DMS153 treated with DMSO at 0.1 percent for 48 hours (cell line): ENCODE measurements around the gene CLCN4.

Source experiments
- DNase-seq: peaks from one replicate; lab custom pipeline; 2025; ENCODE audit not compliant: unreplicated experiment; lab: John Stamatoyannopoulos, UW

The CLCN4 gene

GRCh38 chrX:10156199-10157031 is at the start of gene CLCN4:
Gene CLCN4 (plus strand): TSS chrX:10156975. CDS start chrX:10185033, 28,058 bp downstream.
- peak; percentile 6 for DNase-seq

DNA sequence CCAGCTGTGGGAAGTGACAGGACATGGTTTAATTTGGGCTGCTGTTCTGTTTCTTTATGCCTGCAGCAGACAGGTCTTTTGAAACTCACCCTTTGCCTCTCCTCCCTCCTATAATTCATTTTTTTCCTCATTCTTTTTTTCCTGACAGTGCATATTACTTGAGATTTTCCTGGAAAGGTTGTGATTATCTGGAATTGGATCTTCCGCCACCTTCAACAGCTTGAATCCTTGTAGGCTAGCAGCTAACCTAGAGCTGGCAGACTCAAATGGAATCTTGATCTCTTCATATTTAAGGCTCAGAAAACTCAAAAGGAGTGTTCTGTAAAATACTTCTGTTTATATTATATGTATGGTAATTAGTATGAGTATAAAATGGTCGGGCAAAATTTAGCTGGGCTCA is 49.3 kb upstream of the CLCN4 start:
- DNase-seq, result no peak

DNA sequence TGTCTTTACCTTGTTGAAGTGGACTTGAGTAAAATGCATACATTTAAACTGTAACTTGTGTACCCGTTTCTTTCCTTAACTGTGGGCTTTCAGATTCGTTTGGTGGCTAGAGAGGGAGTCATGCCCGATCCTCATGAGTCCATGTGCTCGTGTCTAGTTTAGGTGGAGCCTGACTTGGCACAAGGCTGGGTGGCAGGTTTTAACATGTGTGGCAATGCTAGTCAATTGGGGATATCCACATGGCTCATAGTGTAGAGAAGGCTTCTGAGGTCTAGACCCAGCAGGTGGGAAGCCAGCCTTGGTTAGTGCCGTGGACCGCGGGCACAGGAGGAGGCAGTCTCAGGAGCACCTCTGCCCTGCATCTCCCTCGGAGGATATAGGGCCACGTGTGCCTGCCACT is 48.5 kb upstream of the CLCN4 start:
- no peak for DNase-seq

DNA sequence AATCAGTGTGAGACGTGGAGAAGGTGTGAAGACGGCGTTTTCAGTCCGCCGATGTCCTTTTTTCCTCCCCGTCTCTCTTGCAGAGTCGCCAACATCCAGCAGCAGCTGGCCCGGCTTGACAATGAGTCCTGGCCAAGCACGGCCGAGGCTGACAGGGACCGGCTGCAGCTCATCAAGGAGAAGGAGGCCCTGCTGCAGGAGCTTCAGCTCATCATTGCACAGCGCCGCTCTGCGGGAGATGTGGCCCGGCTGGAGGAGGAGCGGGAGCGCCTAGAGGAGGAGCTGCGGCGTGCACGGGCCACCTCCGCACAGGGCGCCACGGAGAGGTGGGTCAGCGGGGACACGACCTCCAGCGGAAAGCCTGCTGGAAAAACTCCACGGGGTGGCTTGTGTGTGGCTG is 47.1 kb upstream of the CLCN4 start:
- DNase-seq, result no peak

- DNase-seq, result no peak
These were observed 46.3 kb upstream of the CLCN4 start for GRCh38 chrX:10110316-10110935.

- no peak for DNase-seq
These were observed 45.8 kb upstream of the CLCN4 start for GRCh38 chrX:10110984-10111363.

DNA sequence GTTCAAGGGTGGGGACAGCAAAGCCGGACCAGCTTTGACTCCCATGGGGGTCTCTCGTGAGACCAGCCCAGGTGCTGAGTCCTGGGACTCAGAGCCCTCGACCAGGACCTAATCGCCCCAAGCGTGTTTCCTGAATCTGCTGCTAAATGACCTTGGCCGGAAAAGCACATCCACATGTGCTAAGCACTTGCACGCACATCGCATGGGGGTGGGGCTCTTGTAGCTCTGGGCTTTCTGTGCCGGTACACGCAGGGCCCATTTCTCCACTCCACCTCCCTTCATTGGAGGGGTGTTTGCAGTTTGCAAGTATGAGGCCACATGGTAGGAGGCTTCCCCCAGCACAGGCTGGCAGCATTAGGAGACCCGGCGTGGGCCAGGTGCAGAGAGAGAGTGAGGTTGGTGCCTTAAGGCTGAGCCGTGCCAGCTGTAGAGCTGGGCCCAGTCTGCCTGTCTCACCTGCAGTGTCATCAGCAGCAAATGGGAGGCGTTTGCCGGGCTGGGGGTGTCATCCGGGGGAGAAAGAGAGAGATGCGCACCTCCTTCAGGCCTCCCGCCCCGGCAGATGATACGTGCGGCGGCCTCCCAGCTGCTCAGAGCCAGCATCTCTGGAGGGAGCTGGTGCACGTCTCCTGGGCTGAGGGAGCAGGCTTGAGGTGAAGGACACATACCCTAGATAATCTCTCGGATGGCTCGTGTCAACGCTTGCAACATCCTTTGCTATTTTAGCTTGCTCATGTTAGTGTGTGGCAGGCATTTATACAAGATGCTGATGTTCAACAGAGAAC is 45.2 kb upstream of the CLCN4 start:
- no peak for DNase-seq

GRCh38 chrX:10112510-10112909 is 44.3 kb upstream of the CLCN4 start:
- DNase-seq, result no peak

- no peak for DNase-seq
These were observed 41.7 kb upstream of the CLCN4 start for GRCh38 chrX:10115082-10115481.

DNA sequence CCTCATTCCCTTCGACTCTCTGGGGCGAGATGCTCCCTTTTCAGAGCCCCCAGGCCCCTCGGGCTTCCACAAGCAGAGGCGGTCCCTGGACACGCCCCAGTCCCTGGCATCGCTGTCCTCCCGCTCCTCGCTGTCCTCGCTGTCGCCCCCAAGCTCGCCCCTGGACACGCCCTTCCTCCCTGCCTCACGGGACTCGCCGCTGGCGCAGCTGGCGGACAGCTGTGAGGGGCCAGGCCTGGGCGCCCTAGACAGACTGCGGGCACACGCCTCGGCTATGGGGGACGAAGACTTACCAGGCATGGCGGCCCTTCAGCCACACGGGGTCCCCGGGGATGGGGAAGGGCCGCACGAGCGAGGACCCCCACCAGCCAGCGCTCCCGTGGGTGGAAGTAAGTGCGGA is 39.5 kb upstream of the CLCN4 start:
- no peak for DNase-seq

- DNase-seq, result no peak
These were observed 38.9 kb upstream of the CLCN4 start for GRCh38 chrX:10117864-10118377.

GRCh38 chrX:10118530-10118929 is 38.2 kb upstream of the CLCN4 start:
- DNase-seq, result no peak

DNA sequence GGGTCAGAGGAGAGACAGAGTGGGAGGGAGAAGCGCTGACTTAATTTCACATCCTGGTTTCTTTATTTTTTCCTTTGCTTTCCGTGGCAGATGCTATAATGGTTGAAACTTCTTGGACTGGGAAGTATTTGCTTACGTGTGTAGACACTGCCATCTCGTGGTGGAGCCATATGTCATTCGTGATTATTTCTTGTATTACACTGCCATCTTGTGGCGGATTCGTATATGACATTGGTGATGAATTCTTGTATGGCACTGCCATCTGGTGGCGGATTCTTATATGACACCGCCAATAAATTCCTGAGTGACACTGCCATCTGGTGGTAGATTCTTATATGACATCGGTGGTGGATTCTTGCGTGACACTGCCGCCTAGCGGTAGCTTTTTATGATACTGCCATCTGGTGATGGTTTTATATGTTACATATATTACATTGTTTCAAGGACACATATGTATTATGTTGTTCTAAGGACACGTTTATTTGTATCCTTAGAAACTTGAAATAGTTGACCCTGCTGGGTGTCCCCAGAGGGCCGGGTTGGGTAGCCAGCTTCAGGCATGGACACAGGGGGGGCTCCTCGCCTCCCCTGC is 37.3 kb upstream of the CLCN4 start:
- peak; percentile 24 for DNase-seq

- no peak for DNase-seq
These were observed 36.4 kb upstream of the CLCN4 start for GRCh38 chrX:10120331-10120730.

DNA sequence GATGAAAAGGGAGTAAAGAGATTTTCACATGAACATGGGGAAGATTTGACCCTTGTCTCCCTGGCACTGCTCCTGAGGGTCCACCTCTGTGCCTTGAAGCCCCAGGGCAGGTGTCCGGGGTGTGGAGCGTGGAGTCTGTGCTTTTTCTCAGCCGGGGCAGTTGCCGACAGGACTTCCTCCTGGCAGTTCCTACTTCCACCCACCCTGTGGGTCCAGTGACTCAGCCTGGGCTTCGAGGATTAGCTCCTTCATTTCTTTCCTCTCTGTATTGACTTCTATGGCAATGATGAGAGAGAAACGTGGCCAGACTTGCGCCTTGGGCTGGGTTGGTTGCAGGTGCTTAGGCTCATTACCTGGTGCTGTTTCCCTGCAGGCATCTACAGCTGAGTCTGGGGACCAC is 35.9 kb upstream of the CLCN4 start:
- DNase-seq, result no peak

DNA sequence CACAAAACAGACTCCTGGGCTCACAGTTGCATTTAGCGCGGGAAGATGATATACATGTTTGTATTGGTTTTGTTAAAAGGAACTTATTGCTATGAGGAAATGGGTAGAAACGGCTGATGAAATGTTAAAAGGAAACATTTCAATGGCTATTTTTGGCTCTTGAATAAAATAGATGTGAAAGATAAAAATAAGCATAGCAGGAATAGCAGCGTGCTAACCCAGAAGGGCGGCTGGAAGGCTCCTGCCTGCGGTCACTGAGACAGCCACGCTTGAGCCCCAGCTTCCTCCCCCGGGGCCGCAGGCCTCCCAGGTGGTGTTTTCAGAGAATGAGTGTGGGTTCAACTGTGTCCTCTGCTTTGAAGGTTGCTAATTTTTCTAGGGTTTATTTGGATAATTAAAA is 35.0 kb upstream of the CLCN4 start:
- no peak for DNase-seq

GRCh38 chrX:10124506-10125247 is 32.1 kb upstream of the CLCN4 start:
- no peak for DNase-seq

DNA sequence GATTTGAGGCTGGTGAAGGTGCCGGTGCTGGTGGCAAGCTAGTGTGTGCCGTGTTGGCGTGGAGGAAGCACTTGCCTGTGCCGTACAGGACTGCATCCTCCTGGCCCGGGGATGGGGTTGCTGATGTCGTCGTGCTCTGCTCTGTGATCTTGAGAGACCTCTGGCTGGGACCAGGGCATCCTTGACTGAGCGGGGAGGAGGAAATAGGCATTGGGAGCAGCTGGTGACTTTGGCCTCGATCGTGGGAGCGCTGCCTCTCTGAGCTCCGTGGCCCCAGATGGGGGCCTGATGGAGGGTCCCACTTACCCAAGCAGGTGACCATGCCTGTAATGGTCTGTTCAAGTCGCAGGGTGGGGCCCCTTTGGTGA is 31.5 kb upstream of the CLCN4 start:
- DNase-seq, result no peak

GRCh38 chrX:10126044-10126443 is 30.7 kb upstream of the CLCN4 start:
- DNase-seq, result no peak

- no peak for DNase-seq
These were observed 29.9 kb upstream of the CLCN4 start for GRCh38 chrX:10126834-10127233.

GRCh38 chrX:10128386-10128785 is 28.4 kb upstream of the CLCN4 start:
- no peak for DNase-seq
